NCI-H1417 (cell line): ENCODE measurements around the gene SOX8.
"Not testable (repeated sequence)": the region's sequence is repeated elsewhere in the genome, so short reads cannot be mapped to it uniquely, and the experiment has no call there.

Experiments used
- DNase-seq, 3 experiments: peaks; one replicate each; lab custom pipeline; 2025; lab: John Stamatoyannopoulos, UW

The SOX8 gene

GRCh38 chr16:955766-956165 lies 25.8 kb upstream of the SOX8 start:
- DNase-seq = not testable (repeated sequence)

GRCh38 chr16:959232-960040 lies 22.1 kb upstream of the SOX8 start:
- no peak for DNase-seq

- no peak for DNase-seq
These were observed 19.2 kb upstream of the SOX8 start for GRCh38 chr16:962366-962765.

- no peak for DNase-seq
These were observed 18.4 kb upstream of the SOX8 start for GRCh38 chr16:962901-963814.

- DNase-seq = no peak
These were observed 17.7 kb upstream of the SOX8 start for GRCh38 chr16:963913-964312.

GRCh38 chr16:964356-965035 lies 17.1 kb upstream of the SOX8 start:
- peak in 1 of 3 experiments; percentile 44 for DNase-seq

- no peak for DNase-seq
These were observed 16.6 kb upstream of the SOX8 start for GRCh38 chr16:965036-965395.

GRCh38 chr16:965487-965886 lies 16.1 kb upstream of the SOX8 start:
- no peak for DNase-seq

- DNase-seq = no peak
These were observed 15.5 kb upstream of the SOX8 start for GRCh38 chr16:966035-966434.

- DNase-seq = no peak
These were observed 15.1 kb upstream of the SOX8 start for GRCh38 chr16:966505-966904.

- DNase-seq = no peak
These were observed 14.5 kb upstream of the SOX8 start for GRCh38 chr16:967077-967541.

- no peak for DNase-seq
These were observed 13.8 kb upstream of the SOX8 start for GRCh38 chr16:967546-968295.

GRCh38 chr16:968620-969019 lies 12.9 kb upstream of the SOX8 start:
- no peak for DNase-seq

GRCh38 chr16:969508-970385 lies 11.8 kb upstream of the SOX8 start:
- peak in 1 of 3 experiments; percentile 59 for DNase-seq

- peak in 1 of 3 experiments; percentile 28 for DNase-seq
These were observed 11.2 kb upstream of the SOX8 start for GRCh38 chr16:970386-970765.

- DNase-seq = peak; percentile 93 to 96 (median 96)
These were observed 10.6 kb upstream of the SOX8 start, which contains the start of gene LMF1 for GRCh38 chr16:970766-971581. Gene LMF1 (minus strand): TSS chr16:970984. CDS start chr16:970980, 4 bp downstream.

- DNase-seq = no peak
These were observed 10.0 kb upstream of the SOX8 start for GRCh38 chr16:971582-971905.

- DNase-seq = no peak
These were observed 9.6 kb upstream of the SOX8 start for GRCh38 chr16:971981-972315.

GRCh38 chr16:972316-973002 lies 9.1 kb upstream of the SOX8 start:
- DNase-seq = no peak
